Cerebellar nuclear complex (tissue), 1 donor: ENCODE measurements around the gene ANKMY2.
"Not testable (repeated sequence)": the region's sequence is repeated elsewhere in the genome, so short reads cannot be mapped to it uniquely, and the experiment has no call there.

Experiments used
- DNase-seq, 2 experiments: peaks; one replicate each; lab custom pipeline; 2025; lab: John Stamatoyannopoulos, UW

The ANKMY2 gene

GRCh38 chr7:16626388-16626787 is 19.2 kb downstream of the ANKMY2 start:
- DNase-seq = no peak

GRCh38 chr7:16619979-16620408 is 25.6 kb downstream of the ANKMY2 start:
- DNase-seq = no peak

GRCh38 chr7:16616542-16616941 is 29.0 kb downstream of the ANKMY2 start:
- no peak for DNase-seq

- no peak for DNase-seq
Observed at GRCh38 chr7:16616122-16616521, 29.4 kb downstream of the ANKMY2 start.

- no peak for DNase-seq
Observed at GRCh38 chr7:16615228-16615627, 30.3 kb downstream of the ANKMY2 start.

- no peak for DNase-seq
Observed at GRCh38 chr7:16611711-16612110, 33.8 kb downstream of the ANKMY2 start.

GRCh38 chr7:16609842-16610450 is 35.6 kb downstream of the ANKMY2 start:
- DNase-seq = no peak

- no peak for DNase-seq
Observed at GRCh38 chr7:16606704-16607103, 38.9 kb downstream of the ANKMY2 start.

- DNase-seq = no peak
Observed at GRCh38 chr7:16604054-16604453, 41.5 kb downstream of the ANKMY2 start.

- DNase-seq = no peak
Observed at GRCh38 chr7:16603633-16604032, 41.9 kb downstream of the ANKMY2 start.

- DNase-seq = no peak
Observed at GRCh38 chr7:16599860-16600259, 45.7 kb downstream of the ANKMY2 start.

- no peak for DNase-seq
Observed at GRCh38 chr7:16598015-16598414, 47.5 kb downstream of the ANKMY2 start.

GRCh38 chr7:16595596-16595995 is 50.0 kb downstream of the ANKMY2 start:
- not testable (repeated sequence) for DNase-seq

- DNase-seq = no peak
Observed at GRCh38 chr7:16594676-16595075, 50.9 kb downstream of the ANKMY2 start.

GRCh38 chr7:16594061-16594460 is 51.5 kb downstream of the ANKMY2 start:
- DNase-seq = no peak

- DNase-seq = no peak
Observed at GRCh38 chr7:16592395-16592794, 53.2 kb downstream of the ANKMY2 start.

GRCh38 chr7:16590424-16590823 is 55.1 kb downstream of the ANKMY2 start:
- no peak for DNase-seq

GRCh38 chr7:16589881-16590280 is 55.7 kb downstream of the ANKMY2 start:
- no peak for DNase-seq

GRCh38 chr7:16587790-16588189 is 57.8 kb downstream of the ANKMY2 start:
- peak; percentile 4 to 14 for DNase-seq

- no peak for DNase-seq
Observed at GRCh38 chr7:16587129-16587528, 58.4 kb downstream of the ANKMY2 start.

GRCh38 chr7:16586081-16586874 is 59.3 kb downstream of the ANKMY2 start:
- DNase-seq = no peak

GRCh38 chr7:16585540-16585939 is 60.0 kb downstream of the ANKMY2 start:
- DNase-seq = no peak

GRCh38 chr7:16583834-16584233 is 61.7 kb downstream of the ANKMY2 start:
- DNase-seq = no peak

- DNase-seq = no peak
Observed at GRCh38 chr7:16581286-16581685, 64.3 kb downstream of the ANKMY2 start.
